ENCODE data around the gene UBE2I.
A peak's percentile ranks its signal among the peaks of the same experiment; 100 is the strongest.

The UBE2I gene

GRCh38 chr16:1364510-1364909, 55.1 kb downstream of the UBE2I start:
- DNase-seq = no peak

DNA sequence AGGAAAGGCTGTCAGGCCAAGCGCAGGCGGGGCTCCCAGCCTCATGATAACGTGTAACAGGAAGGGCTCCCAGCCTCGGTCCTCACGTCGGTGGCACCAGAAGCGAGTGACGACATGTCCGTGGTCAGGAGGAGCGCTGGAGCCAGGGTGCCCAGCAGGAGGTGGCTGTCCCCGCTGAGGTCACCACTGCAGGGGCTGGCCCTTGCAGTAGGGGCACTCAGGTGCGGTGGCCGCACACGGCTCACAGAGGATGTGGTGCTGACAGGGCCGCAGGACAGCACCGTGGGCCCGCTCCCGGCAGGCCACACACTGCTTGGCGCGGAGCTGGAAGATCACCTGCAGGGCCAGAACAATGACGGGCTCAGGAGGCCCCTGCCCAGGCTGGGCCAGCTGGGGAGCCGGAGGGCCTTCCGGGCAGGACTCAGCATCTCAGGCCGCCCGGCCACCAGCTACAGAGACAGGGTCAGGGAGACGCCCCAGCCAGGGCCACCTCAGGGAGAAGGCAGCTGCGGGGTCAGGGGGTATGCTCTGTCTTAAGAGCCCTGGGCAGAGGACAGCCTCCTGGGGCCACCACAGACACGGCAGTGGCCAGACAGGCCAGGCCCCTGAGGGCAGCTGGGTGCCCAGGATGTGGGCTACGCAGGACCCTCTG, 56.8 kb downstream of the UBE2I start:
- DNase-seq = no peak

DNA sequence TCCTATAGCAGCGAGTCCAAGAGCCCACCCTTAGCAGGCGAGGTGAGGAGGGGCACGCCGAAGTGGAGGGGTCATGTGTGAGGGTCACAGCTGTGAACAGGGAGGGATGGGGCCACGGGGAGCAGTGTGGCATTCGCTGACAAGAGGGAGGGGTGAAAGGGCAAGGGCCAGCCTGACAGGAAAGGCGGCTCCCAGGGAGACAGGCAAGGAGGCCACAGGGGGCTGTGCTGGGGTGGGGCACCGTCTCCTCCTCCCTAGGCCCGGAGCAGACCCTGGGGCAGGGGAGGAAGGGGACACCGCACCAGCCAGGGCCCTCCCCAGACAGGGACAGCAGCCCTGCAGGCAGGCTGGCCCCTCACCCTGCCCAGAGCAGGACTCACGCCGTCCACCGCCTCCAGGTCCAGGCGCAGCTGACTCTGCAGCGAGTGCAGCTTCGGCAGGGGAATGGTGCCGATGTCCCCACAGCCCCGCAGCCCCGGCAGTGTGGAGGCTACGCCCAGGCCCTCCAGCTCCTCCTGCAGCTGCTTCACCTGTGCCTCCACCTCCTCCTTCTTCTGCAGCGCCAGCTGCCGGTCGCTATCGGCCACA, 57.4 kb downstream of the UBE2I start:
- DNase-seq = no peak

- no peak for DNase-seq
These were observed 58.2 kb downstream of the UBE2I start for GRCh38 chr16:1367486-1368174.

GRCh38 chr16:1371054-1371978, 61.9 kb downstream of the UBE2I start:
- DNase-seq = no peak

- no peak for DNase-seq
These were observed 63.0 kb downstream of the UBE2I start for GRCh38 chr16:1372292-1372950.

DNA sequence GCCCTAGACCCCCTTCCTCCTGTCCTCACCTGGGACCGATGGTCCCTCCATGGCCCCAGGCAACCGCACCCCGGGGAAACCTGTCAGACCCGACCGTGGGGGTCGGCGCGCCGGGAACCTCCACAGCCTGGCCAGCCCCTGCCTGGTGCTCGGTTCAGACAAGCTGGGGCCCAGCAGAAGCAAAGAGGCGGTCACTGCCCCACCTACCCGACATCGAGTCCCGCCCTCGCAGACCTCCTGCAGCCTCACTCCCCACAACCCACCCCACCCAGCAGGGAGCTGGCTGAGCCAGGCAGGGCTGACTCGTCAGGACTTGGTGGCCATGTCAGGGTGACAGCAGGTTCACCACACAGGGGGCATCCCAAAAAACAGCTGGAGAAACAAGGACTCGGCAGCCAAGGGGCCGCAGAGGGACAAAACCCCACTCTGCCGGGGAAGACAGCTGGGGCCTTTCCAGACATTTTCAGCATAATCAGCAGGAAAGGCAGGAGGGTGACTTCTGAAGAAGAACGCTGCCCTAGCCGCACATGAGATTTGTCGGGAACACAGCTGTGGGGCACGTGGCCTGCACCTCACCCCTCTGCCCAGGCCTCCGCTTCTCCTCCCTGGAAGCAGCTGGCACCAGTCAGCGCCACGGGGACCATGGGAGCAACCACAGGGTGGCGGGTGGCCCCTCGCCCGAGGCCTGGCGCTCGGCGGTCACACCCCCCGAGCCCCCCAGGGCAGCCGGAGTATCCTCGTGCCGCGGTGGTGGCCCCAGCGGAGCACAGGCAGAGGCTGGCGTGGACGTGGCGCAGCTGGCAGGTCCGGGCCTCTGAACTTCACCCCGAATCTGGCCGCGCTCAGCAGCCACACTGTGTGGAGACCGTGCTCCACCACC, 65.2 kb downstream of the UBE2I start:
- DNase-seq = peak; percentile 17

- no peak for DNase-seq
These were observed 65.8 kb downstream of the UBE2I start for GRCh38 chr16:1375298-1375640.

- no peak for DNase-seq
These were observed 66.4 kb downstream of the UBE2I start for GRCh38 chr16:1375741-1376410.
